HG03103 (cell line): ENCODE measurements around the gene JAM2.

ENCODE experiments used
- ATAC-seq: cut with Tn5 transposase; IDR thresholded peaks from one replicate; pipeline ENCODE4 v1.9.1; 2021; ENCODE audit warnings: low read depth; ENCODE audit not compliant: unreplicated experiment

JAM2 gene

GRCh38 chr21:25760677-25761076 is 121.6 kb downstream of the JAM2 start:
- no peak for ATAC-seq

GRCh38 chr21:25764065-25764464 is 125.0 kb downstream of the JAM2 start:
- no peak for ATAC-seq
